Right atrium auricular region (tissue), 2 donors: ENCODE measurements around the gene SLC8A1. TPM values are rescaled to one million over a fixed set of nuclear protein-coding genes. Genes with fewer than 3 reads are reported as not detected.

Experiments
- DNase-seq: peaks from one replicate; pipeline ENCODE4 v3.0.0-alpha.2; 2019; ENCODE audit warnings: low spot score
- H3K27ac ChIP-seq, 2 donors: fragments of 200-600 bp; sonication (generic); 1 replicate in 1 of 2; 2 replicates in 1 of 2; pipeline ENCODE4 v1.5.1; 2016 to 2019
- H3K27me3 ChIP-seq, 2 donors: fragments of 200-600 bp; sonication (generic); one replicate each; pipeline versions ENCODE4 v1.5.1 to v1.6.0; 2017 to 2019
- H3K36me3 ChIP-seq: fragments of 200-600 bp; sonication (generic); one replicate; pipeline ENCODE4 v1.5.1; 2016
- H3K4me1 ChIP-seq, 2 donors: fragments of 200-600 bp; sonication (generic); one replicate each; pipeline versions ENCODE4 v1.5.1 to v1.6.0; 2017 to 2019
- H3K4me3 ChIP-seq, 2 donors: fragments of 200-600 bp; sonication (generic); 1 replicate in 1 of 2; 2 replicates in 1 of 2; pipeline ENCODE4 v1.5.1; 2017 to 2019; ENCODE audit warnings: mild to moderate bottlenecking in 1 of 2, moderate library complexity in 1 of 2
- H3K9me3 ChIP-seq, 2 donors: fragments of 200-600 bp; sonication (generic); one replicate each; pipeline ENCODE4 v1.5.1; 2019
- total RNA-seq, 2 donors: library from RNA; depleted of rRNA; stranded (reverse); fragments of >200 nt; gene quantifications; one replicate each; pipeline ENCODE4 v1.1.0, GENCODE V29; 2016
- TF ChIP-seq, protein P1 (sequence below), 2 donors: fragments of 200-600 bp; sonication (generic); IDR thresholded peaks; one replicate each; pipeline ENCODE4 v1.5.1; 2019; ENCODE audit warnings: antibody characterized with exemption in 2 of 2

SLC8A1 gene
- total RNA-seq, 2 donors from 2014 or later, result 493 to 738 TPM

DNA sequence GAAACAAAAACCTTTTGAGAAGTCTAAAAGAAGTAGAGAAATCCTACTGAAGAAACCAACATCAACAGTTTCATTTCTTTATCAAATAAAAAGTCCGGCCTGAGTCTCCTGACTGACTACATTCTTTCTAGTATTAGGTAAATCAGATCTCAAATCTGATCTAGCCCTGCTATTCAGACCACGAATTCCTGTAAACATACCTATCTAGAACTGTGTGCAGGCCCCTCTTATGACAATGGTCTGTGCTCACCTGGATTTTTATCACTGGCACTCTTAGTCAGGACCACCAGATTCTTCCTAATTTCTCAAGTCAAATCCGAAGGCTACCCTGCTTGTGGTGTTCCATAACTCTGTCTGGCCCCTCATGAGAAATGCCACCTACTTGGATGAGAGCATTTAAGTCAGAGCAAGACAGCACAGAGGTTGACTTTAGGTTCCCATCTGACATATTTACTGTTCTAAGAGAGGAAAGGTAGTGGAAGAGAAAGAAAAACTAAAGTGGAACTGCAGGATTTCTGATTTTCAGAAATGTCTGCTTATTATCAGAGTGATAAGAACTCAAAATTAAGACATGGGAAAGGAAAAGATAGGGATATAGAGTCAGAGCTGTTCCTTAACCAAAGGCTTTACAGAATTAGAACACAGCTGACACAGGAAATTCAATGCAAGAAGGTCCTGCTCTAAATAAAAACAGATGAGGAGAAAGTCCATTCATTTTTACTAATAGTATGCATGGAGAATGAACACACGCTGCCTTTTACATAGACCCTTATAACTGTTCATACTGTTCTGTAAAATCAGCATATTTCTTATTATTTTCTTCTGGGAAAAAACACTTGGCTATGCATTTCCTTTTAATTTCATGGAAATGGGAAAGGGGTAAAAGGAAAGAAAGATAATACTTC, 56.5 kb downstream of the SLC8A1 start:
- TF ChIP-seq, protein P1, sequence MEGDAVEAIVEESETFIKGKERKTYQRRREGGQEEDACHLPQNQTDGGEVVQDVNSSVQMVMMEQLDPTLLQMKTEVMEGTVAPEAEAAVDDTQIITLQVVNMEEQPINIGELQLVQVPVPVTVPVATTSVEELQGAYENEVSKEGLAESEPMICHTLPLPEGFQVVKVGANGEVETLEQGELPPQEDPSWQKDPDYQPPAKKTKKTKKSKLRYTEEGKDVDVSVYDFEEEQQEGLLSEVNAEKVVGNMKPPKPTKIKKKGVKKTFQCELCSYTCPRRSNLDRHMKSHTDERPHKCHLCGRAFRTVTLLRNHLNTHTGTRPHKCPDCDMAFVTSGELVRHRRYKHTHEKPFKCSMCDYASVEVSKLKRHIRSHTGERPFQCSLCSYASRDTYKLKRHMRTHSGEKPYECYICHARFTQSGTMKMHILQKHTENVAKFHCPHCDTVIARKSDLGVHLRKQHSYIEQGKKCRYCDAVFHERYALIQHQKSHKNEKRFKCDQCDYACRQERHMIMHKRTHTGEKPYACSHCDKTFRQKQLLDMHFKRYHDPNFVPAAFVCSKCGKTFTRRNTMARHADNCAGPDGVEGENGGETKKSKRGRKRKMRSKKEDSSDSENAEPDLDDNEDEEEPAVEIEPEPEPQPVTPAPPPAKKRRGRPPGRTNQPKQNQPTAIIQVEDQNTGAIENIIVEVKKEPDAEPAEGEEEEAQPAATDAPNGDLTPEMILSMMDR (IDR thresholded peaks at IDR 0.05), result no peak
- Histone ChIP-seq H3K4me1 (peaks cover 0 to 66% of the 10 kb centered on the region in 2 donors), H3K4me3 (no peak overlapping the region), H3K36me3 (no peaks in the 10 kb centered on the region), H3K27me3 (no peaks in the 10 kb centered on the region), H3K9me3 (no peaks in the 10 kb centered on the region), H3K27ac (peak overlapping the region; percentile 8 to 31)
- no peak for DNase-seq

DNA sequence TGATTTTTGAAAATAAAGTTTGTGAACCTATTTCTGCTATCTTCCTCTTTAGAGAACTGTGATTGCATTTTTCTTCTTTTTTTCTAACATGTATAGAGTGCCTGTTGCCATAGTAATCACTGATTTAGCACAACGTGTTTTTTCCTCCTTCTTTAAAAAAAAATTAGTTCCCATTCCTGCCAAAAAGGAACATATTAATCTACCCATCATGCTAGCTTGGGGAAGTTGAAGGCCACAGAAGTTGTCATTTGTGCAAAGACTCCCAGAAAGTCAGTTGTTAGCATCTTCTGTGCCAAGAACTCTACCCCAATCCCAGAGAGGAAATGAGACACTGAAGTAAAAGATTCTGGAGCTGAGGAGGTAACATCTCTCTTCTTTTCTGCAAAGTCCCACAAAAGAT, 57.3 kb downstream of the SLC8A1 start:
- Histone ChIP-seq H3K4me3 (no peak overlapping the region), H3K27me3 (no peaks in the 10 kb centered on the region), H3K9me3 (no peaks in the 10 kb centered on the region), H3K27ac (peak overlapping the region in 1 of 2 donors; percentile 31), H3K36me3 (no peaks in the 10 kb centered on the region), H3K4me1 (peaks cover 0 to 58% of the 10 kb centered on the region in 2 donors)
- no peak for DNase-seq
- TF ChIP-seq, protein P1 (IDR thresholded peaks at IDR 0.05), result no peak

DNA sequence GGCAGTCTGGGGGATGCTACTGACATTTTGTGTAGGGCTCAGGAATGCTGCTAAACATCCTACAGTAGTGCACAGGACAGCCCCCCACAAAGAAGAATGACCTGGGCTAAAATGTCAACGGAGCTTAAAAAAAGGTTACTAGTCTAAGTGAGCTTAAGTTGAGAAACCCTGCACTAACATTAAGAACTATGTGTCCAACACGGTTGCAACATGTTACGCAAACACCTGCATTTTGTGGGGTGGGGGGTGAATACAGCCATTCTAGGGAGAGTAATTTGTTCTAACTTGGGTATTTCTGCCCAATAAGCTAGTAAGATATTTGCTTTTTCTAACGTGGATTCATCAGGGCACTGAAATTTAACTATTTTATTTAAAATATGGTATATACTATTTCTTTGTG, 57.9 kb downstream of the SLC8A1 start:
- Histone ChIP-seq H3K36me3 (no peaks in the 10 kb centered on the region), H3K4me1 (peaks cover 0 to 52% of the 10 kb centered on the region in 2 donors), H3K27me3 (no peaks in the 10 kb centered on the region), H3K4me3 (no peak overlapping the region), H3K9me3 (no peaks in the 10 kb centered on the region), H3K27ac (no peak overlapping the region)
- DNase-seq, result no peak
- TF ChIP-seq, protein P1 (IDR thresholded peaks at IDR 0.05), result no peak

DNA sequence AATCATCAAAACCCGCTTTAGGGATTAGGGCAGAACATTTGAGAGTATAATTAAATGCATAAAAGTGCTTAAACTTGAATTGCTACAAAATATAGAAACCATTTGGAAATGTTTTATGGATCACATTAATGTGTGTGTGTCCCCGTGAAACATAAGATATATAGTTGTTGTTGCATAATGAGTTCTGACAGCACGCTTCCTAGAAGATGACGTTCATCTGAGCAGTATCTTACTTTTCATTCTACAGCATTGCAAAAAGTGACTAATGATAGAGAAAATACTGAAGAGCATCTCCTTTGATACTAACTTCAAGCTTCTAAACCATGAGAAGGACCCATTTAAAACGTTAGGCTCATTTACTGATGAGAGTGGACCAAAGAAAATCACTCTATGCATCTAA, 63.7 kb downstream of the SLC8A1 start:
- no peaks in the 10 kb centered on the region for H3K9me3 ChIP-seq
- no peak overlapping the region for H3K4me3 ChIP-seq
- no peak for DNase-seq
- TF ChIP-seq, protein P1 (IDR thresholded peaks at IDR 0.05), result no peak
- no peaks in the 10 kb centered on the region for H3K36me3 ChIP-seq
- peaks cover 0 to 14% of the 10 kb centered on the region in 2 donors for H3K4me1 ChIP-seq
- H3K27ac ChIP-seq, result no peak overlapping the region
- H3K27me3 ChIP-seq, result no peaks in the 10 kb centered on the region

DNA sequence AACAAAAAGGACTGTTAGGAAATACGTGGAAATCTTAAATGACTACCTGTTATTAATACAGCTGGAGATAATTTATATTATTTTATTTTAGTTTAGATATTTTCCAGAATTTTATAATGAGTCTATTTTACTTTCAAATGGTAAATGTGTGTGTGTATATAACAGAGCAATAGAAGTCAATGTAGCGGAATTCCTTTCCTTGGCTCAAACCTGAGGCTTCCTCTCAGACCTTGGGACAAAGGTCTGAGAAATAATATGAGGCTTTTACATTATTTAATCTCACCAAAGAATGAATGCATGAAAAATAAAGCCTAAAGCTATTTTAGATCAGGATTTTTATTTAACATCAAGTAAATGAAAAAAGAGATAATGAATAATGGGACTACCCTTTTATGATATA, 65.7 kb downstream of the SLC8A1 start:
- H3K27me3 ChIP-seq, result no peaks in the 10 kb centered on the region
- H3K9me3 ChIP-seq, result no peaks in the 10 kb centered on the region
- no peak overlapping the region for H3K4me3 ChIP-seq
- TF ChIP-seq, protein P1 (IDR thresholded peaks at IDR 0.05), result no peak
- no peaks in the 10 kb centered on the region for H3K4me1 ChIP-seq
- H3K36me3 ChIP-seq, result no peaks in the 10 kb centered on the region
- no peak for DNase-seq
- no peak overlapping the region for H3K27ac ChIP-seq
